Thyroid gland (tissue), 4 donors: Measurements from ENCODE around the gene AFP. TPM values are rescaled to one million over a fixed set of nuclear protein-coding genes. Genes with fewer than 3 reads are reported as not detected.

ENCODE experiments used
- DNase-seq, 2 donors: peaks; one replicate each; pipeline ENCODE4 v3.0.0-alpha.2; 2019
- H3K27ac ChIP-seq, 3 donors: fragments of 200-600 bp; sonication (generic); 1 replicate in 2 of 3; 2 replicates in 1 of 3; pipeline ENCODE4 v1.5.1; 2016 to 2019; ENCODE audit warnings: mild to moderate bottlenecking in 1 of 3, moderate library complexity in 1 of 3
- H3K27me3 ChIP-seq: fragments of 200-600 bp; sonication (generic); one replicate; pipeline ENCODE4 v1.5.1; 2019
- H3K36me3 ChIP-seq, 2 donors: fragments of 200-600 bp; sonication (generic); one replicate each; pipeline ENCODE4 v1.5.1; 2016 to 2019
- H3K4me1 ChIP-seq, 2 donors: fragments of 200-600 bp; sonication (generic); one replicate each; pipeline ENCODE4 v1.5.1; 2017 to 2019
- H3K4me3 ChIP-seq, 3 donors: fragments of 200-600 bp; sonication (generic); replicated peaks in 1 of 3; 1 replicate in 2 of 3; 2 replicates in 1 of 3; pipeline ENCODE4 v1.5.1; 2016; ENCODE audit warnings: mild to moderate bottlenecking in 1 of 3
- H3K9me3 ChIP-seq: fragments of 200-600 bp; sonication (generic); one replicate; pipeline ENCODE4 v1.5.1; 2017
- CTCF ChIP-seq, 6 experiments: fragments of 200-600 bp in 3 of 6; fragments of 450-650 bp in 3 of 6; sonication (generic) in 3 of 6; IDR thresholded peaks; one replicate each; pipeline ENCODE4 v1.5.1; 2016 to 2019; ENCODE audit warnings: antibody characterized with exemption in 6 of 6, mild to moderate bottlenecking in 2 of 6, inconsistent platforms in 1 of 6, moderate library complexity in 1 of 6
- POLR2A ChIP-seq, 2 donors: fragments of 450-650 bp; IDR thresholded peaks; one replicate each; pipeline ENCODE4 v1.6.1; 2017; ENCODE audit warnings: antibody characterized with exemption in 2 of 2, mild to moderate bottlenecking in 2 of 2, moderate library complexity in 1 of 2
- WGBS, 2 donors: methylation state at CpG; one replicate each; pipeline ENCODE4 v1.1.5; 2017; 5-methylcytosine and 5-hydroxymethylcytosine counted together
- intact Hi-C: fragments of 100-400 bp; cut with DNase I; formaldehyde crosslinking; loops from one replicate; pipeline ENCODE4 v1.15.1; 2023
- total RNA-seq, 4 donors: library from RNA; depleted of rRNA; stranded (reverse); fragments of >200 nt; gene quantifications; one replicate each; pipeline ENCODE4 v1.2.3, GENCODE V29; 2016

AFP gene
- total RNA-seq, 4 donors from 2014 or later: not detected

GRCh38 chr4:73415807-73416238 lies 20.2 kb upstream of the AFP start:
- TF ChIP-seq POLR2A (IDR thresholded peaks at IDR 0.05) (no peak), CTCF (IDR thresholded peaks at IDR 0.05) (no peak)
- Histone ChIP-seq H3K4me1 (no peaks in the 10 kb centered on the region), H3K27me3 (no peaks in the 10 kb centered on the region), H3K36me3 (no peaks in the 10 kb centered on the region), H3K4me3 (no peak overlapping the region), H3K9me3 (no peaks in the 10 kb centered on the region), H3K27ac (no peak overlapping the region)
- intact Hi-C loops: no loop called here
- no peak for DNase-seq
- 85 to 91% methylated on average over 2 of the region's 2 CpGs for WGBS, 2 donors

GRCh38 chr4:73416423-73417087 lies 19.5 kb upstream of the AFP start:
- Histone ChIP-seq H3K4me1 (no peaks in the 10 kb centered on the region), H3K27ac (no peak overlapping the region), H3K4me3 (no peak overlapping the region), H3K36me3 (no peaks in the 10 kb centered on the region), H3K27me3 (no peaks in the 10 kb centered on the region), H3K9me3 (no peaks in the 10 kb centered on the region)
- WGBS, 2 donors: 77 to 85% methylated on average over 2 of the region's 2 CpGs
- no peak for DNase-seq
- TF ChIP-seq CTCF (IDR thresholded peaks at IDR 0.05) (no peak), POLR2A (IDR thresholded peaks at IDR 0.05) (no peak)
- intact Hi-C loops: no loop called here

- intact Hi-C loops: no loop called here
- WGBS, 2 donors: 88 to 89% methylated on average over 2 of the region's 2 CpGs
- no peaks in the 10 kb centered on the region for H3K27me3 ChIP-seq
- TF ChIP-seq CTCF (IDR thresholded peaks at IDR 0.05) (no peak), POLR2A (IDR thresholded peaks at IDR 0.05) (no peak)
- no peaks in the 10 kb centered on the region for H3K36me3 ChIP-seq
- no peak overlapping the region for H3K4me3 ChIP-seq
- no peak overlapping the region for H3K27ac ChIP-seq
- H3K4me1 ChIP-seq: no peaks in the 10 kb centered on the region
- no peak for DNase-seq
- no peaks in the 10 kb centered on the region for H3K9me3 ChIP-seq
These were observed 18.7 kb upstream of the AFP start for GRCh38 chr4:73417342-73417741.

GRCh38 chr4:73417973-73418372 lies 18.0 kb upstream of the AFP start:
- Histone ChIP-seq H3K36me3 (no peaks in the 10 kb centered on the region), H3K4me3 (no peak overlapping the region), H3K9me3 (no peaks in the 10 kb centered on the region), H3K4me1 (no peaks in the 10 kb centered on the region), H3K27ac (no peak overlapping the region), H3K27me3 (no peaks in the 10 kb centered on the region)
- intact Hi-C loops: no loop called here
- 79 to 84% methylated on average over 6 of the region's 6 CpGs for WGBS, 2 donors
- TF ChIP-seq CTCF (IDR thresholded peaks at IDR 0.05): no peak
- no peak for TF ChIP-seq POLR2A (IDR thresholded peaks at IDR 0.05)
- no peak for DNase-seq

GRCh38 chr4:73418677-73419076 lies 17.3 kb upstream of the AFP start:
- Histone ChIP-seq H3K9me3 (no peaks in the 10 kb centered on the region), H3K27ac (no peak overlapping the region), H3K27me3 (no peaks in the 10 kb centered on the region), H3K4me1 (no peaks in the 10 kb centered on the region), H3K36me3 (no peaks in the 10 kb centered on the region), H3K4me3 (no peak overlapping the region)
- intact Hi-C loops: no loop called here
- 53 to 63% methylated on average over 1 of the region's 1 CpG for WGBS, 2 donors
- DNase-seq: no peak
- TF ChIP-seq POLR2A (IDR thresholded peaks at IDR 0.05) (no peak), CTCF (IDR thresholded peaks at IDR 0.05) (no peak)
